Tibial artery (tissue), 4 donors: ENCODE measurements around the gene PEX1.
"Not testable (repeated sequence)": the region's sequence is repeated elsewhere in the genome, so short reads cannot be mapped to it uniquely, and the experiment has no call there.

Experiments
- DNase-seq, 2 donors: peaks; one replicate each; pipeline ENCODE4 v3.0.0-alpha.2; 2019
- H3K27ac ChIP-seq, 2 donors: fragments of 200-600 bp; sonication (generic) in 1 of 2; 1 replicate in 1 of 2; 2 replicates in 1 of 2; pipeline ENCODE4 v1.5.1; 2018 to 2019; ENCODE audit warnings: mild to moderate bottlenecking in 1 of 2
- H3K27me3 ChIP-seq, 2 donors: fragments of 200-600 bp; sonication (generic) in 1 of 2; one replicate each; pipeline versions ENCODE4 v1.5.1 to v1.6.0; 2016 to 2019
- H3K36me3 ChIP-seq, 3 donors: fragments of 200-600 bp; sonication (generic) in 2 of 3; one replicate each; pipeline ENCODE4 v1.5.1; 2016 to 2019; ENCODE audit warnings: mild to moderate bottlenecking in 2 of 3
- H3K4me1 ChIP-seq, 4 donors: fragments of 200-600 bp; sonication (generic) in 2 of 4; 1 replicate in 3 of 4; 2 replicates in 1 of 4; pipeline ENCODE4 v1.5.1; 2016 to 2019
- H3K4me3 ChIP-seq, 2 donors: fragments of 200-600 bp; sonication (generic) in 1 of 2; 1 replicate in 1 of 2; 2 replicates in 1 of 2; pipeline ENCODE4 v1.5.1; 2018 to 2019; ENCODE audit warnings: mild to moderate bottlenecking in 2 of 2
- H3K9me3 ChIP-seq, 3 donors: fragments of 200-600 bp; sonication (generic) in 1 of 3; one replicate each; pipeline ENCODE4 v1.5.1; 2016 to 2019
- CTCF ChIP-seq, 2 experiments: fragments of 200-600 bp in 1 of 2; fragments of 450-650 bp in 1 of 2; IDR thresholded peaks; one replicate each; pipeline ENCODE4 v1.5.1; 2017 to 2019; ENCODE audit warnings: antibody characterized with exemption in 2 of 2, mild to moderate bottlenecking in 1 of 2, moderate library complexity in 1 of 2
- intact Hi-C: fragments of 100-400 bp; cut with DNase I; formaldehyde crosslinking; loops from one replicate; pipeline ENCODE4 v1.15.0; 2023; ENCODE audit warnings: low total_unique reads

Gene PEX1

GRCh38 chr7:92478095-92478494 lies 50.2 kb downstream of the PEX1 start:
- H3K4me3 ChIP-seq = no peak overlapping the region
- no peak for DNase-seq
- TF ChIP-seq CTCF (IDR thresholded peaks at IDR 0.05) = no peak
- H3K4me1 ChIP-seq = no peaks in the 10 kb centered on the region
- H3K27me3 ChIP-seq = no peaks in the 10 kb centered on the region
- H3K27ac ChIP-seq = no peak overlapping the region
- H3K9me3 ChIP-seq = no peaks in the 10 kb centered on the region
- intact Hi-C loops = no loop called here
- H3K36me3 ChIP-seq = peaks cover 5 to 31% (median 5%) of the 10 kb centered on the region in 3 donors

GRCh38 chr7:92477681-92478080 lies 50.6 kb downstream of the PEX1 start, which contains the start of gene ERVW-1:
Gene ERVW-1, minus strand, starts transcription at chr7:92477946. Its CDS starts 7,565 bp downstream, at chr7:92470381.
- H3K4me1 ChIP-seq, H3K27me3 ChIP-seq, H3K4me3 ChIP-seq, H3K9me3 ChIP-seq, intact Hi-C loops, DNase-seq, H3K27ac ChIP-seq: not testable (repeated sequence)
- peaks cover 5 to 27% (median 5%) of the 10 kb centered on the region in 3 donors for H3K36me3 ChIP-seq

- DNase-seq, H3K4me1 ChIP-seq, H3K4me3 ChIP-seq, H3K27me3 ChIP-seq, H3K27ac ChIP-seq, intact Hi-C loops, H3K9me3 ChIP-seq: not testable (repeated sequence)
- H3K36me3 ChIP-seq = peaks cover 5 to 26% (median 11%) of the 10 kb centered on the region in 3 donors
Measured at GRCh38 chr7:92475851-92476590, 52.3 kb downstream of the PEX1 start.

- intact Hi-C loops, H3K27me3 ChIP-seq, DNase-seq, H3K27ac ChIP-seq, H3K9me3 ChIP-seq, H3K4me1 ChIP-seq, H3K4me3 ChIP-seq: not testable (repeated sequence)
- H3K36me3 ChIP-seq = peaks cover 5 to 26% (median 16%) of the 10 kb centered on the region in 3 donors
Measured at GRCh38 chr7:92475261-92475770, 53.0 kb downstream of the PEX1 start.

- H3K27me3 ChIP-seq, intact Hi-C loops, DNase-seq, H3K9me3 ChIP-seq, H3K27ac ChIP-seq, H3K4me1 ChIP-seq, H3K4me3 ChIP-seq: not testable (repeated sequence)
- H3K36me3 ChIP-seq = peaks cover 5 to 26% (median 20%) of the 10 kb centered on the region in 3 donors
Measured at GRCh38 chr7:92473989-92474388, 54.3 kb downstream of the PEX1 start.

- intact Hi-C loops, DNase-seq, H3K4me1 ChIP-seq, H3K27me3 ChIP-seq, H3K9me3 ChIP-seq, H3K4me3 ChIP-seq, H3K27ac ChIP-seq: not testable (repeated sequence)
- peaks cover 0 to 26% (median 24%) of the 10 kb centered on the region in 3 donors for H3K36me3 ChIP-seq
Measured at GRCh38 chr7:92468589-92468988, 59.7 kb downstream of the PEX1 start.

GRCh38 chr7:92466682-92467081 lies 61.6 kb downstream of the PEX1 start:
- Histone ChIP-seq H3K36me3 (peaks cover 0 to 22% (median 18%) of the 10 kb centered on the region in 3 donors), H3K4me1 (no peaks in the 10 kb centered on the region), H3K4me3 (no peak overlapping the region), H3K27ac (no peak overlapping the region), H3K9me3 (no peaks in the 10 kb centered on the region), H3K27me3 (no peaks in the 10 kb centered on the region)
- intact Hi-C loops = no loop called here
- DNase-seq = no peak
- no peak for TF ChIP-seq CTCF (IDR thresholded peaks at IDR 0.05)

- Histone ChIP-seq H3K4me3 (no peak overlapping the region), H3K27ac (no peak overlapping the region), H3K9me3 (no peaks in the 10 kb centered on the region), H3K4me1 (no peaks in the 10 kb centered on the region), H3K36me3 (peaks cover 0 to 22% (median 9%) of the 10 kb centered on the region in 3 donors), H3K27me3 (no peaks in the 10 kb centered on the region)
- no peak for DNase-seq
- intact Hi-C loops = no loop called here
- no peak for TF ChIP-seq CTCF (IDR thresholded peaks at IDR 0.05)
Measured at GRCh38 chr7:92464515-92464914, 63.8 kb downstream of the PEX1 start.
